ENCODE measurements around the gene KMO. TPM values are rescaled to one million over a fixed set of nuclear protein-coding genes. Genes with fewer than 3 reads are reported as not detected.

KMO gene
- total RNA-seq, 1 experiment from 2014 or later = 1.2 TPM

- ChIA-PET POLR2A (interaction anchor here (0.6 to 3.7 kb wide), 4 partner anchors 8 to 616 kb away, joined by 3 to 35 read pairs (median 4); partner anchors contain the start of gene FH), CTCF (interaction anchor here (1.9 to 2.8 kb wide), 4 partner anchors 22 to 776 kb away, joined by 9 to 12 read pairs (median 10); no protein-coding TSS in a partner anchor)
- H3K36me3 Mint-ChIP-seq (ENCODE audit: insufficient read depth, unreplicated experiment) = peaks cover 93% of the 10 kb centered on the region
- no peaks in the 10 kb centered on the region for H3K27me3 Mint-ChIP-seq (ENCODE audit: insufficient read depth, unreplicated experiment)
- no peaks in the 10 kb centered on the region for H3K9me3 Mint-ChIP-seq (ENCODE audit: unreplicated experiment)
- H3K27ac Mint-ChIP-seq (ENCODE audit: low read depth, unreplicated experiment) = peak overlapping the region; percentile 53
- TF ChIP-seq, protein P1, sequence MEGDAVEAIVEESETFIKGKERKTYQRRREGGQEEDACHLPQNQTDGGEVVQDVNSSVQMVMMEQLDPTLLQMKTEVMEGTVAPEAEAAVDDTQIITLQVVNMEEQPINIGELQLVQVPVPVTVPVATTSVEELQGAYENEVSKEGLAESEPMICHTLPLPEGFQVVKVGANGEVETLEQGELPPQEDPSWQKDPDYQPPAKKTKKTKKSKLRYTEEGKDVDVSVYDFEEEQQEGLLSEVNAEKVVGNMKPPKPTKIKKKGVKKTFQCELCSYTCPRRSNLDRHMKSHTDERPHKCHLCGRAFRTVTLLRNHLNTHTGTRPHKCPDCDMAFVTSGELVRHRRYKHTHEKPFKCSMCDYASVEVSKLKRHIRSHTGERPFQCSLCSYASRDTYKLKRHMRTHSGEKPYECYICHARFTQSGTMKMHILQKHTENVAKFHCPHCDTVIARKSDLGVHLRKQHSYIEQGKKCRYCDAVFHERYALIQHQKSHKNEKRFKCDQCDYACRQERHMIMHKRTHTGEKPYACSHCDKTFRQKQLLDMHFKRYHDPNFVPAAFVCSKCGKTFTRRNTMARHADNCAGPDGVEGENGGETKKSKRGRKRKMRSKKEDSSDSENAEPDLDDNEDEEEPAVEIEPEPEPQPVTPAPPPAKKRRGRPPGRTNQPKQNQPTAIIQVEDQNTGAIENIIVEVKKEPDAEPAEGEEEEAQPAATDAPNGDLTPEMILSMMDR (IDR thresholded peaks at IDR 0.05; ENCODE audit: unreplicated experiment) = no peak
- DNase-seq (ENCODE audit: unreplicated experiment) = no peak
- H3K4me1 Mint-ChIP-seq (ENCODE audit: insufficient read depth, unreplicated experiment) = peaks cover 5% of the 10 kb centered on the region
- no peak overlapping the region for H3K4me3 Mint-ChIP-seq (ENCODE audit: unreplicated experiment)
- no TSS peak for BruUV-seq (replicated peaks)
- intact Hi-C loops (cut with micrococcal nuclease) = no loop called here
Measured at GRCh38 chr1:241507189-241507863, 24.9 kb upstream of the KMO start.

DNA sequence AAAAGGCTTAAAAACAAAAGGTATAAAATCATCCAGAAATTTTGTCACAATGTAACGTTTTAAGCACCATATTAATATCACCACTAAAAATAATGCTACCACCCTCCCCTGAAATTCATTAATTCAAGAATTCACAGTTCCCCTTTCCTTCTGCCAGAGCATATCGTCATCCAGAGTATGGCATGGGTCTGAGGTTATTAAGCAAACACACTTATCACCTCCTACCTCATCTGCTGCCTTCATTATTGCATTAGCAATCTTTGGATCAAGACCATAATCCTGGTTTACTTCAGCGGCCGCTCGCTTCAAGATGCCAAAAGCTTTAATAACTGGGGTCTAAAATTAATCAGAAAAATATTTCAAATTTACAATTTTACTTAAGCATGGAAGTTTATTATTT lies 18.8 kb upstream of the KMO start:
- H3K27ac Mint-ChIP-seq (ENCODE audit: low read depth, unreplicated experiment) = no peak overlapping the region
- POLR2A ChIA-PET = interaction anchor here (0.7 to 1.4 kb wide), 5 partner anchors 9 to 128 kb away, joined by 3 to 5 read pairs (median 3); no protein-coding TSS in a partner anchor
- DNase-seq (ENCODE audit: unreplicated experiment) = no peak
- H3K36me3 Mint-ChIP-seq (ENCODE audit: insufficient read depth, unreplicated experiment) = peaks cover 77% of the 10 kb centered on the region
- peaks cover 28% of the 10 kb centered on the region for H3K4me1 Mint-ChIP-seq (ENCODE audit: insufficient read depth, unreplicated experiment)
- H3K4me3 Mint-ChIP-seq (ENCODE audit: unreplicated experiment) = no peak overlapping the region
- H3K27me3 Mint-ChIP-seq (ENCODE audit: insufficient read depth, unreplicated experiment) = no peaks in the 10 kb centered on the region
- no peaks in the 10 kb centered on the region for H3K9me3 Mint-ChIP-seq (ENCODE audit: unreplicated experiment)
- CTCF ChIA-PET = interaction anchor here (0.6 to 1.9 kb wide), 7 partner anchors 7 to 547 kb away, joined by 3 to 12 read pairs (median 3); no protein-coding TSS in a partner anchor
- intact Hi-C loops (cut with micrococcal nuclease) = no loop called here
- BruUV-seq (replicated peaks) = no TSS peak
- TF ChIP-seq, protein P1 (IDR thresholded peaks at IDR 0.05; ENCODE audit: unreplicated experiment) = no peak

DNA sequence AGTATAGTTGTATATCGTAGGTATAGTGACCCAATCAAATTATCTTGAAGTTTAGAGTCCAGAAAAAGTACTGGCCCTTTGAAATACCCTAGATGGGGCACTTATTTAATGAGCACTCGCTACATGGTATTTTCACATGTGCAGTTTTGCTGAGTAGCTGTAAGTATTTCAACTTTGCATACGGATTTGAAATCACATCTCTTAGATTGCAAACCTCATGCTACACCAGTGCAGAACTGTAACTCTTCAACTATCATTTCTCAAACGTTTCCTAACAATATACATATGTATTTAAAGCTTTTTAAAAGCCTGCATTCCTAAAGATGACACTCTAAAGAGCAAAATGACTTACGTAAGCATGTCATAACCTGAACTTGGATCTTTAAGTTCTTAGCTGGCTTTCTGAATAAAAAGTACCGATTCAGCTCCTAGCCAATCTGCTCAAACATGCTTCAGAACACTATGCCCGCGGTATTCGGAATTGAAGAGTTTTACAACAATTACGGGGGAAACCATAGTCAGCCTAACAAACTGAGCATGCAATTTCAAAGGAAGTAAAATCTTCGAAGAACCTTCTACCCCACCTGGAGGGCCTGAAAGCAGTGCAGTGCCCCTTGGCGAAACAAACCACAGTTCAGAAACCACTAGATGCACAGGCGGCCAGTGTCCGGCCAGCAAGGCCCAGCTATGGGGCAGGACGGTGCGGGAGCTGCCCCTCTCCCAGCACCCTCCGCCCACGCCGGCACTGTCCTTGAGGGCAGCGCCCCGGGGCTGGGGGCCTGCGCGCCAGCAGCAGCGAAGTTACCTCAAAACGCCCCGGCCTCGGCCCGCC lies 13.5 kb upstream of the KMO start:
- peak; percentile 50 for DNase-seq (ENCODE audit: unreplicated experiment)
- TF ChIP-seq, protein P1 (IDR thresholded peaks at IDR 0.05; ENCODE audit: unreplicated experiment) = no peak
- ChIA-PET POLR2A (interaction anchor here (0.6 to 4.0 kb wide), 43 partner anchors 9 to 1735 kb away, joined by 3 to 53 read pairs (median 5); partner anchors contain the start of genes CEP170, CHML, EXO1 and KMO), CTCF (interaction anchor here (0.5 to 2.4 kb wide), 14 partner anchors 9 to 1616 kb away, joined by 3 to 10 read pairs (median 4); no protein-coding TSS in a partner anchor)
- Mint-ChIP-seq H3K4me3 (ENCODE audit: unreplicated experiment) (no peak overlapping the region), H3K27ac (ENCODE audit: low read depth, unreplicated experiment) (peak overlapping the region; percentile 67), H3K27me3 (ENCODE audit: insufficient read depth, unreplicated experiment) (peaks cover 13% of the 10 kb centered on the region), H3K4me1 (ENCODE audit: insufficient read depth, unreplicated experiment) (peaks cover 23% of the 10 kb centered on the region), H3K9me3 (ENCODE audit: unreplicated experiment) (no peaks in the 10 kb centered on the region), H3K36me3 (ENCODE audit: insufficient read depth, unreplicated experiment) (peaks cover 29% of the 10 kb centered on the region)
- BruUV-seq (replicated peaks) = TSS peak; percentile 51
- intact Hi-C loops (cut with micrococcal nuclease) = loop anchor here (1.0 kb wide), 1 partner anchor 208 kb away; no protein-coding TSS in a partner anchor

All from MCF 10A (cell line).